Measurements from ENCODE around the gene UST.

The UST gene

GRCh38 chr6:148816117-148816516 is 69.3 kb downstream of the UST start:
- no peaks in the 10 kb centered on the region for H3K9me3 ChIP-seq (ENCODE audit: control insufficient read depth in 1 of 2, low read length in 2 of 2)
- no peaks in the 10 kb centered on the region for H3K36me3 ChIP-seq (ENCODE audit: control insufficient read depth in 1 of 2, insufficient read depth in 2 of 2, low read length in 2 of 2)
- no peaks in the 10 kb centered on the region for H3K27me3 ChIP-seq (ENCODE audit: control insufficient read depth in 1 of 2, insufficient read depth in 2 of 2, low read length in 2 of 2)
- H3K4me3 ChIP-seq (ENCODE audit: low read depth in 1 of 2, low read length in 2 of 2), result no peak overlapping the region
- H3K4me1 ChIP-seq (ENCODE audit: control insufficient read depth in 1 of 2, insufficient read depth in 2 of 2, low read length in 2 of 2), result no peaks in the 10 kb centered on the region
- H3K9ac ChIP-seq (ENCODE audit: low read depth in 1 of 2, low read length in 2 of 2), result no peak overlapping the region
- no peak overlapping the region for H3K27ac ChIP-seq (ENCODE audit: low read depth, low read length)

DNA sequence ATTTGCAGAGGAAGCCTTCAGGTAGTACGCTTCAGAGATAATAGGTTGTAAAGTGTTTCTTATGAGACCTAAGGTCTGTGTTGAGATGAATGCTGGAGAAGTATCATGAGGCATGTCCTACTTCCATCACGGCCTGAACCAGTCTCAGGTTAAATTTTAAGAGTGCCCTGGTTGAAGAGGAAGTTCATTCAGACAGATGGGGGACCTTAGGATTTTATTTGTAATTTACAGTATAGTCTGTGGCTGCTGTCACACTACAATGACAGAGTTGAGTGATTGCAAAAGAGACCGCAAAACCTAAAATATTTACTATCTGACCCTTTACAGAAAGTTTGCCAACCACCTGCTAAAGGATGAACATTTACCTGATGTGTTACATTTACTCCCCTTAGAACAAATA is 70.9 kb downstream of the UST start:
- Histone ChIP-seq H3K27me3 (ENCODE audit: control insufficient read depth in 1 of 2, insufficient read depth in 2 of 2, low read length in 2 of 2) (no peaks in the 10 kb centered on the region), H3K9me3 (ENCODE audit: control insufficient read depth in 1 of 2, low read length in 2 of 2) (no peaks in the 10 kb centered on the region), H3K27ac (ENCODE audit: low read depth, low read length) (no peak overlapping the region), H3K36me3 (ENCODE audit: control insufficient read depth in 1 of 2, insufficient read depth in 2 of 2, low read length in 2 of 2) (no peaks in the 10 kb centered on the region), H3K9ac (ENCODE audit: low read depth in 1 of 2, low read length in 2 of 2) (no peak overlapping the region), H3K4me3 (ENCODE audit: low read depth in 1 of 2, low read length in 2 of 2) (no peak overlapping the region), H3K4me1 (ENCODE audit: control insufficient read depth in 1 of 2, insufficient read depth in 2 of 2, low read length in 2 of 2) (no peaks in the 10 kb centered on the region)

- H3K4me1 ChIP-seq (ENCODE audit: control insufficient read depth in 1 of 2, insufficient read depth in 2 of 2, low read length in 2 of 2), result no peaks in the 10 kb centered on the region
- H3K27me3 ChIP-seq (ENCODE audit: control insufficient read depth in 1 of 2, insufficient read depth in 2 of 2, low read length in 2 of 2), result no peaks in the 10 kb centered on the region
- no peaks in the 10 kb centered on the region for H3K36me3 ChIP-seq (ENCODE audit: control insufficient read depth in 1 of 2, insufficient read depth in 2 of 2, low read length in 2 of 2)
- no peak overlapping the region for H3K27ac ChIP-seq (ENCODE audit: low read depth, low read length)
- H3K9ac ChIP-seq (ENCODE audit: low read depth in 1 of 2, low read length in 2 of 2), result no peak overlapping the region
- no peaks in the 10 kb centered on the region for H3K9me3 ChIP-seq (ENCODE audit: control insufficient read depth in 1 of 2, low read length in 2 of 2)
- no peak overlapping the region for H3K4me3 ChIP-seq (ENCODE audit: low read depth in 1 of 2, low read length in 2 of 2)
Measured at GRCh38 chr6:148818939-148819575, 72.2 kb downstream of the UST start.

- Histone ChIP-seq H3K9ac (ENCODE audit: low read depth in 1 of 2, low read length in 2 of 2) (no peak overlapping the region), H3K4me1 (ENCODE audit: control insufficient read depth in 1 of 2, insufficient read depth in 2 of 2, low read length in 2 of 2) (no peaks in the 10 kb centered on the region), H3K4me3 (ENCODE audit: low read depth in 1 of 2, low read length in 2 of 2) (no peak overlapping the region), H3K9me3 (ENCODE audit: control insufficient read depth in 1 of 2, low read length in 2 of 2) (no peaks in the 10 kb centered on the region), H3K36me3 (ENCODE audit: control insufficient read depth in 1 of 2, insufficient read depth in 2 of 2, low read length in 2 of 2) (no peaks in the 10 kb centered on the region), H3K27ac (ENCODE audit: low read depth, low read length) (no peak overlapping the region), H3K27me3 (ENCODE audit: control insufficient read depth in 1 of 2, insufficient read depth in 2 of 2, low read length in 2 of 2) (no peaks in the 10 kb centered on the region)
Measured at GRCh38 chr6:148819852-148820251, 73.0 kb downstream of the UST start.

DNA sequence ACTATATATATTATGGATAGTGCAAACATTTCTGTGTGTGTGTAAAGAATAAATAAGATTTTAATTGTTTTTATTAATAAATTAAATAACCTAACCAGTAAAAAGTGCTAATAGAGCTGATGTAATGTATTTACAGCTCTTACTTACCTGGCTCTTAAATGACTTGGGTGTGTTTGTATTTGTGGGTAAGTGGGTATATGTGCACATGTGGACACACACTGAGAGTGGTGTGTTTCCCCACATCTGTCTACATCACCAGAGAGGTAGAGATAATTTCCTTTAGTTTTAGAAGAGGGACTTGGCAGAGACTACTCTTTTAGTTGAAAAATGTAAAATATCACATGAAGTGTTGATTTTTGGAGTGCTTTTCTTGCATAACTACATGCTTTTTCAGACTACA is 76.0 kb downstream of the UST start:
- H3K9me3 ChIP-seq (ENCODE audit: control insufficient read depth in 1 of 2, low read length in 2 of 2), result no peaks in the 10 kb centered on the region
- H3K36me3 ChIP-seq (ENCODE audit: control insufficient read depth in 1 of 2, insufficient read depth in 2 of 2, low read length in 2 of 2), result no peaks in the 10 kb centered on the region
- no peaks in the 10 kb centered on the region for H3K27me3 ChIP-seq (ENCODE audit: control insufficient read depth in 1 of 2, insufficient read depth in 2 of 2, low read length in 2 of 2)
- no peak overlapping the region for H3K4me3 ChIP-seq (ENCODE audit: low read depth in 1 of 2, low read length in 2 of 2)
- no peaks in the 10 kb centered on the region for H3K4me1 ChIP-seq (ENCODE audit: control insufficient read depth in 1 of 2, insufficient read depth in 2 of 2, low read length in 2 of 2)
- H3K27ac ChIP-seq (ENCODE audit: low read depth, low read length), result no peak overlapping the region
- H3K9ac ChIP-seq (ENCODE audit: low read depth in 1 of 2, low read length in 2 of 2), result no peak overlapping the region

DNA sequence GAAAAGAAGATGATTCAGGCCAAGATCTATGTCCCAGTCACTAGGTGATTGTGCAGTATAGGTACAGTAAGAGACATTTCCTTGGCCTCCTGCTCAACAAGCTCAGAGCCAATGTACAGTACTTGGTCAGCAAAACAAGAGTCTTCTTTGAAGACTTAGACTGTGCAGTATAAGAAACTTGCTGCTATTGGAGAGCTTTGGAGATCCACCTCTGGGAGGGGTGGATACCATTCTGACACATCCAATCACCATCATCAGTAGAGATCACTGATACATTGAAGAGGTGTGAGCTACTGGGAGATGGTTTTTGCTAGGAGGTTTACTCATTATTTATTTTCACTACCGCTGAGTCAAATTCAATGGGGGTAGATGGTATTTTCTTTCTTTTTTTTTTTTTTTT is 77.5 kb downstream of the UST start:
- Histone ChIP-seq H3K27ac (ENCODE audit: low read depth, low read length) (no peak overlapping the region), H3K9me3 (ENCODE audit: control insufficient read depth in 1 of 2, low read length in 2 of 2) (no peaks in the 10 kb centered on the region), H3K4me1 (ENCODE audit: control insufficient read depth in 1 of 2, insufficient read depth in 2 of 2, low read length in 2 of 2) (no peaks in the 10 kb centered on the region), H3K36me3 (ENCODE audit: control insufficient read depth in 1 of 2, insufficient read depth in 2 of 2, low read length in 2 of 2) (no peaks in the 10 kb centered on the region), H3K9ac (ENCODE audit: low read depth in 1 of 2, low read length in 2 of 2) (no peak overlapping the region), H3K4me3 (ENCODE audit: low read depth in 1 of 2, low read length in 2 of 2) (no peak overlapping the region), H3K27me3 (ENCODE audit: control insufficient read depth in 1 of 2, insufficient read depth in 2 of 2, low read length in 2 of 2) (no peaks in the 10 kb centered on the region)

DNA sequence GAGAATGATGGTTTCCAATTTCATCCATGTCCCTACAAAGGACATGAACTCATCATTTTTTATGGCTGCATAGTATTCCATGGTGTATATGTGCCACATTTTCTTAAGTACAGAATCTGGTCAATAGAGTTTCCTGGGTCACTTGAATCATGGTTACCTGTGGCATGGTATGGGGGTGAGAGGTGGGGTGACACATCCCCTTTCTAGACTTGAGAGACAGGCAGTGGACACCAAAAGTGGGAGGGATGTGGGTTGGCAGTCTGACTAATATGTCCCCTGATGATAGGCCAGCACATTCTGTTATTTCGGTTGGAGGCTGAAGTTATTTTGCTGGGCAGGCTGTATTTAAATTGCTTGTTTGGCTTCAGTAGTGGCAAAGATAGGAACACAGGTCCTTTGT is 78.1 kb downstream of the UST start:
- Histone ChIP-seq H3K27ac (ENCODE audit: low read depth, low read length) (no peak overlapping the region), H3K4me1 (ENCODE audit: control insufficient read depth in 1 of 2, insufficient read depth in 2 of 2, low read length in 2 of 2) (no peaks in the 10 kb centered on the region), H3K9me3 (ENCODE audit: control insufficient read depth in 1 of 2, low read length in 2 of 2) (no peaks in the 10 kb centered on the region), H3K36me3 (ENCODE audit: control insufficient read depth in 1 of 2, insufficient read depth in 2 of 2, low read length in 2 of 2) (no peaks in the 10 kb centered on the region), H3K4me3 (ENCODE audit: low read depth in 1 of 2, low read length in 2 of 2) (no peak overlapping the region), H3K27me3 (ENCODE audit: control insufficient read depth in 1 of 2, insufficient read depth in 2 of 2, low read length in 2 of 2) (no peaks in the 10 kb centered on the region), H3K9ac (ENCODE audit: low read depth in 1 of 2, low read length in 2 of 2) (no peak overlapping the region)

DNA sequence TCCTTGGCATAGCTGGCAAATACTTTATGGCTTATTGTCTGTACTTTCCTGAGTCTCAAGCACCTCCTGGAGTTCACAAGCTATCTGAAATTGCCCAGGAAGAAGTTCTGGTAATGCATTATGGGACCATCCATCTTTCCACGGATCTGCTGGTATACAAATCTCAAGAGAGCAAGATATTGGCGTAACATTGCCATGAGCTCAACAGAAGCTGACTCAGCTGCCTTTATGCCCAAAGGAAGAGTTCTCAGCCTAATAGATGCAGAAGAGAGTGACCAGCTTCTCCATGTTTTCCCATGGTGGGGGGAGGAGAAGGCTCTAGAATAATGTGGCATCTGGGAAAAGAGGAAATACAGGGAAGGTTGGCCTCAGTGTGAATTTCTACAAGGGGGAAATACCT is 78.7 kb downstream of the UST start:
- Histone ChIP-seq H3K4me1 (ENCODE audit: control insufficient read depth in 1 of 2, insufficient read depth in 2 of 2, low read length in 2 of 2) (no peaks in the 10 kb centered on the region), H3K27ac (ENCODE audit: low read depth, low read length) (no peak overlapping the region), H3K27me3 (ENCODE audit: control insufficient read depth in 1 of 2, insufficient read depth in 2 of 2, low read length in 2 of 2) (no peaks in the 10 kb centered on the region)

DNA sequence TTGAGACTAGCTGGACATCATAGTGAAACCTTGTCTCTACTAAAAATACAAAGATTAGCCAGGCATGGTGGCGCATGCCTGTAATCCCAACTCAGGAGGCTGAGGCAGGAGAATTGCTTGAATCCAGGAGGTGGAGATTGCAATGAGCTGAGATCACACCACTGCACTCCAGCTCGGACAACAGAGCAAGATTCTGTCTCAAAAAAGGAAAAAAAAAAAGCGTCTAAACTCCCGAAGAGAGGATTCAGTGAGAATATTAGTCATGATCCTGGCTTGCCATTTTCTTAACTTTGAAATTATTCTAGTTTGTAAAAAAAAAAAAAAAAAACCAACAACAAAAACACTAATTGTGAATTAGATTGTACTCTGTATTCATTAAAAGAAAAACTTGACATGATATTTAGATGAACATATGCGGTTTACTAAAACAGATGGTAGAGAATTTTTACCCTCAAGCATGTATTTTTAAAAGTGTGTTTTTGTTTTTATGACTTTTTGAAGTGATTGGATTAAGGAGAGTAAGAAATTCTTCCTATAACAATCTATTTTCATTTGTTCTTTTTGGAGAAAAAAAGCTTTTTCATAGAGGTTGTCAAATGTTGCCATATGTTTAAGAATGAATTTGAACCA is 80.7 kb downstream of the UST start:
- H3K4me3 ChIP-seq (ENCODE audit: low read depth in 1 of 2, low read length in 2 of 2), result no peak overlapping the region
- H3K9me3 ChIP-seq (ENCODE audit: control insufficient read depth in 1 of 2, low read length in 2 of 2), result no peaks in the 10 kb centered on the region
- no peaks in the 10 kb centered on the region for H3K36me3 ChIP-seq (ENCODE audit: control insufficient read depth in 1 of 2, insufficient read depth in 2 of 2, low read length in 2 of 2)
- no peak overlapping the region for H3K27ac ChIP-seq (ENCODE audit: low read depth, low read length)
- no peaks in the 10 kb centered on the region for H3K4me1 ChIP-seq (ENCODE audit: control insufficient read depth in 1 of 2, insufficient read depth in 2 of 2, low read length in 2 of 2)
- H3K27me3 ChIP-seq (ENCODE audit: control insufficient read depth in 1 of 2, insufficient read depth in 2 of 2, low read length in 2 of 2), result no peaks in the 10 kb centered on the region
- no peak overlapping the region for H3K9ac ChIP-seq (ENCODE audit: low read depth in 1 of 2, low read length in 2 of 2)

More for the DNA sequence above, 78.7 kb downstream of the UST start:
- no peak overlapping the region for H3K4me3 ChIP-seq (ENCODE audit: low read depth in 1 of 2, low read length in 2 of 2)
- H3K36me3 ChIP-seq (ENCODE audit: control insufficient read depth in 1 of 2, insufficient read depth in 2 of 2, low read length in 2 of 2), result no peaks in the 10 kb centered on the region
- no peaks in the 10 kb centered on the region for H3K9me3 ChIP-seq (ENCODE audit: control insufficient read depth in 1 of 2, low read length in 2 of 2)
- H3K9ac ChIP-seq (ENCODE audit: low read depth in 1 of 2, low read length in 2 of 2), result no peak overlapping the region

DNA sequence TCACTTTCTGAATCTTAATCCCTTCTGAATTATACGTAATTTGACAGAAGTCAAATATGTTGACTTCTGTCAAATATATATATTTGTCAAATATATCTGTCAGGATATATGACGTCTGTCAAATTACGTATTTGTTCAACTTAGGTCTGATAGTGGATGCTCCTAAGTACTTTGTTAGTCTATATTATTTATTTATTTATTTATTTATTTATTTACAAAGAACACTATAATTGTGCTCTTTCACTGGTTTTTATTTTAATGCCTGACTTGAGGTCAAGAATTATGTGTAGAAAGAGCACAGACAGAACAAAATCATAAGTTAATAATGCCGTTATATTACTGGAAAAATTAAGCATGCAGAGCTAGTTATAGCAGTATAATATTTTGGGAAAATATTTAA is 81.2 kb downstream of the UST start:
- H3K9me3 ChIP-seq (ENCODE audit: control insufficient read depth in 1 of 2, low read length in 2 of 2), result no peaks in the 10 kb centered on the region
- H3K36me3 ChIP-seq (ENCODE audit: control insufficient read depth in 1 of 2, insufficient read depth in 2 of 2, low read length in 2 of 2), result no peaks in the 10 kb centered on the region
- H3K27me3 ChIP-seq (ENCODE audit: control insufficient read depth in 1 of 2, insufficient read depth in 2 of 2, low read length in 2 of 2), result no peaks in the 10 kb centered on the region
- H3K4me3 ChIP-seq (ENCODE audit: low read depth in 1 of 2, low read length in 2 of 2), result no peak overlapping the region
- no peaks in the 10 kb centered on the region for H3K4me1 ChIP-seq (ENCODE audit: control insufficient read depth in 1 of 2, insufficient read depth in 2 of 2, low read length in 2 of 2)
- H3K9ac ChIP-seq (ENCODE audit: low read depth in 1 of 2, low read length in 2 of 2), result no peak overlapping the region
- H3K27ac ChIP-seq (ENCODE audit: low read depth, low read length), result no peak overlapping the region

Data from duodenal mucosa (tissue), 2 donors.